Measurements from ENCODE around the gene MACROH2A1. TPM values are rescaled to one million over a fixed set of nuclear protein-coding genes. Genes with fewer than 3 reads are reported as not detected.

MACROH2A1 gene
- total and polyA plus RNA-seq, 4 donors: 135 to 191 (median 179) TPM

GRCh38 chr5:135313405-135313804 is 85.6 kb downstream of the MACROH2A1 start:
- H3K9me3 ChIP-seq (ENCODE audit: control insufficient read depth, insufficient read depth, low read length): peaks cover 2% of the 10 kb centered on the region
- no peaks in the 10 kb centered on the region for H3K4me1 ChIP-seq (ENCODE audit: control insufficient read depth, insufficient read depth, low read length)
- H3K4me3 ChIP-seq (ENCODE audit: low read depth, low read length): no peak overlapping the region
- H3K27ac ChIP-seq (ENCODE audit: low read depth, low read length): no peak overlapping the region
- WGBS (ENCODE audit: insufficient coverage): 94% methylated on average over 4 of the region's 4 CpGs
- no peak for DNase-seq (ENCODE audit: low read depth in 4 of 6, low spot score in 6 of 6)
- no peaks in the 10 kb centered on the region for H3K27me3 ChIP-seq (ENCODE audit: control insufficient read depth, insufficient read depth, low read length)
- no peaks in the 10 kb centered on the region for H3K36me3 ChIP-seq (ENCODE audit: control insufficient read depth, insufficient read depth, low read length)

- DNase-seq (ENCODE audit: low read depth in 4 of 6, low spot score in 6 of 6): no peak
- no peak overlapping the region for H3K27ac ChIP-seq (ENCODE audit: low read depth, low read length)
- peaks cover 2% of the 10 kb centered on the region for H3K9me3 ChIP-seq (ENCODE audit: control insufficient read depth, insufficient read depth, low read length)
- 82% methylated on average over 2 of the region's 10 CpGs for WGBS (ENCODE audit: insufficient coverage)
- H3K4me1 ChIP-seq (ENCODE audit: control insufficient read depth, insufficient read depth, low read length): no peaks in the 10 kb centered on the region
- H3K27me3 ChIP-seq (ENCODE audit: control insufficient read depth, insufficient read depth, low read length): no peaks in the 10 kb centered on the region
- no peaks in the 10 kb centered on the region for H3K36me3 ChIP-seq (ENCODE audit: control insufficient read depth, insufficient read depth, low read length)
- H3K4me3 ChIP-seq (ENCODE audit: low read depth, low read length): no peak overlapping the region
These were observed 86.6 kb downstream of the MACROH2A1 start for GRCh38 chr5:135312255-135312935.

- Histone ChIP-seq H3K27ac (ENCODE audit: low read depth, low read length) (no peak overlapping the region), H3K4me1 (ENCODE audit: control insufficient read depth, insufficient read depth, low read length) (peaks cover under 1% of the 10 kb centered on the region), H3K9me3 (ENCODE audit: control insufficient read depth, insufficient read depth, low read length) (no peaks in the 10 kb centered on the region), H3K4me3 (ENCODE audit: low read depth, low read length) (no peak overlapping the region), H3K27me3 (ENCODE audit: control insufficient read depth, insufficient read depth, low read length) (no peaks in the 10 kb centered on the region), H3K36me3 (ENCODE audit: control insufficient read depth, insufficient read depth, low read length) (no peaks in the 10 kb centered on the region)
- WGBS (ENCODE audit: insufficient coverage): 60% methylated on average over 2 of the region's 5 CpGs
- no peak for DNase-seq (ENCODE audit: low read depth in 4 of 6, low spot score in 6 of 6)
These were observed 88.6 kb downstream of the MACROH2A1 start for GRCh38 chr5:135310328-135310989.

GRCh38 chr5:135309391-135310327 is 89.4 kb downstream of the MACROH2A1 start:
- Histone ChIP-seq H3K4me1 (ENCODE audit: control insufficient read depth, insufficient read depth, low read length) (peaks cover 5% of the 10 kb centered on the region), H3K4me3 (ENCODE audit: low read depth, low read length) (no peak overlapping the region), H3K9me3 (ENCODE audit: control insufficient read depth, insufficient read depth, low read length) (no peaks in the 10 kb centered on the region), H3K27ac (ENCODE audit: low read depth, low read length) (no peak overlapping the region), H3K27me3 (ENCODE audit: control insufficient read depth, insufficient read depth, low read length) (no peaks in the 10 kb centered on the region), H3K36me3 (ENCODE audit: control insufficient read depth, insufficient read depth, low read length) (no peaks in the 10 kb centered on the region)
- DNase-seq (ENCODE audit: low read depth in 4 of 6, low spot score in 6 of 6): no peak
- 74% methylated on average over 4 of the region's 7 CpGs for WGBS (ENCODE audit: insufficient coverage)

- peaks cover 10% of the 10 kb centered on the region for H3K4me1 ChIP-seq (ENCODE audit: control insufficient read depth, insufficient read depth, low read length)
- 75% methylated on average over 2 of the region's 5 CpGs for WGBS (ENCODE audit: insufficient coverage)
- H3K27me3 ChIP-seq (ENCODE audit: control insufficient read depth, insufficient read depth, low read length): no peaks in the 10 kb centered on the region
- H3K36me3 ChIP-seq (ENCODE audit: control insufficient read depth, insufficient read depth, low read length): no peaks in the 10 kb centered on the region
- no peak overlapping the region for H3K27ac ChIP-seq (ENCODE audit: low read depth, low read length)
- no peaks in the 10 kb centered on the region for H3K9me3 ChIP-seq (ENCODE audit: control insufficient read depth, insufficient read depth, low read length)
- no peak overlapping the region for H3K4me3 ChIP-seq (ENCODE audit: low read depth, low read length)
- no peak for DNase-seq (ENCODE audit: low read depth in 4 of 6, low spot score in 6 of 6)
These were observed 90.3 kb downstream of the MACROH2A1 start for GRCh38 chr5:135308752-135309151.

GRCh38 chr5:135308245-135308644 is 90.8 kb downstream of the MACROH2A1 start:
- Histone ChIP-seq H3K4me1 (ENCODE audit: control insufficient read depth, insufficient read depth, low read length) (peaks cover 10% of the 10 kb centered on the region), H3K36me3 (ENCODE audit: control insufficient read depth, insufficient read depth, low read length) (no peaks in the 10 kb centered on the region), H3K9me3 (ENCODE audit: control insufficient read depth, insufficient read depth, low read length) (no peaks in the 10 kb centered on the region), H3K27me3 (ENCODE audit: control insufficient read depth, insufficient read depth, low read length) (no peaks in the 10 kb centered on the region), H3K27ac (ENCODE audit: low read depth, low read length) (no peak overlapping the region), H3K4me3 (ENCODE audit: low read depth, low read length) (no peak overlapping the region)
- DNase-seq (ENCODE audit: low read depth in 4 of 6, low spot score in 6 of 6): no peak
- 100% methylated on average over 4 of the region's 7 CpGs for WGBS (ENCODE audit: insufficient coverage)

- H3K27me3 ChIP-seq (ENCODE audit: control insufficient read depth, insufficient read depth, low read length): no peaks in the 10 kb centered on the region
- no peak for DNase-seq (ENCODE audit: low read depth in 4 of 6, low spot score in 6 of 6)
- peaks cover 10% of the 10 kb centered on the region for H3K4me1 ChIP-seq (ENCODE audit: control insufficient read depth, insufficient read depth, low read length)
- H3K4me3 ChIP-seq (ENCODE audit: low read depth, low read length): no peak overlapping the region
- H3K9me3 ChIP-seq (ENCODE audit: control insufficient read depth, insufficient read depth, low read length): no peaks in the 10 kb centered on the region
- no peak overlapping the region for H3K27ac ChIP-seq (ENCODE audit: low read depth, low read length)
- WGBS (ENCODE audit: insufficient coverage): 72% methylated on average over 19 of the region's 23 CpGs
- no peaks in the 10 kb centered on the region for H3K36me3 ChIP-seq (ENCODE audit: control insufficient read depth, insufficient read depth, low read length)
These were observed 91.7 kb downstream of the MACROH2A1 start for GRCh38 chr5:135307143-135307903.

- no peaks in the 10 kb centered on the region for H3K9me3 ChIP-seq (ENCODE audit: control insufficient read depth, insufficient read depth, low read length)
- H3K4me3 ChIP-seq (ENCODE audit: low read depth, low read length): no peak overlapping the region
- H3K4me1 ChIP-seq (ENCODE audit: control insufficient read depth, insufficient read depth, low read length): peaks cover 10% of the 10 kb centered on the region
- H3K27me3 ChIP-seq (ENCODE audit: control insufficient read depth, insufficient read depth, low read length): no peaks in the 10 kb centered on the region
- no peak overlapping the region for H3K27ac ChIP-seq (ENCODE audit: low read depth, low read length)
- no peaks in the 10 kb centered on the region for H3K36me3 ChIP-seq (ENCODE audit: control insufficient read depth, insufficient read depth, low read length)
- no peak for DNase-seq (ENCODE audit: low read depth in 4 of 6, low spot score in 6 of 6)
- WGBS (ENCODE audit: insufficient coverage): 96% methylated on average over 2 of the region's 9 CpGs
These were observed 92.5 kb downstream of the MACROH2A1 start for GRCh38 chr5:135306557-135306956.
